ENCODE data around the gene QARS1.

Gene QARS1

GRCh38 chr3:49111347-49111746 lies 6.8 kb upstream of the QARS1 start:
- ChIA-PET CTCF (interaction anchor here (1.9 kb wide), 1 partner anchor 16 kb away, joined by 5 read pairs; no protein-coding TSS in a partner anchor), POLR2A (interaction anchor here (0.6 kb wide), 1 partner anchor 73 kb away, joined by 4 read pairs; no protein-coding TSS in a partner anchor)

GRCh38 chr3:49110780-49111179 lies 6.2 kb upstream of the QARS1 start:
- ChIA-PET CTCF (interaction anchor here (1.9 kb wide), 1 partner anchor 15 kb away, joined by 5 read pairs; no protein-coding TSS in a partner anchor), POLR2A (interaction anchor here (0.6 kb wide), 1 partner anchor 74 kb away, joined by 4 read pairs; no protein-coding TSS in a partner anchor)
- Histone ChIP-seq H3K27ac (ENCODE audit: insufficient read depth in 1 of 2, low read depth in 1 of 2, low read length in 2 of 2, poor library complexity in 1 of 2, severe bottlenecking in 2 of 2) (no peak overlapping the region), H3K4me1 (ENCODE audit: control extremely low read depth in 1 of 4, control insufficient read depth in 4 of 4, insufficient read depth in 4 of 4, low read length in 3 of 4) (peaks cover 0 to 3% (median 1%) of the 10 kb centered on the region in 4 experiments), H3K4me3 (ENCODE audit: control insufficient read depth in 1 of 7, extremely low read depth in 1 of 7, insufficient read depth in 4 of 7, low read depth in 2 of 7, low read length in 6 of 7) (no peak overlapping the region), H3K9me3 (ENCODE audit: control extremely low read depth in 1 of 5, control insufficient read depth in 4 of 5, insufficient read depth in 2 of 5, low read depth in 1 of 5, low read length in 4 of 5) (no peaks in the 10 kb centered on the region), H3K36me3 (ENCODE audit: control insufficient read depth in 4 of 4, insufficient read depth in 4 of 4, low read length in 3 of 4) (peaks cover 11 to 85% (median 70%) of the 10 kb centered on the region in 4 experiments), H3K27me3 (replicated peaks in 2 of 5; ENCODE audit: control insufficient read depth in 4 of 5, insufficient read depth in 5 of 5, low read length in 4 of 5) (no peaks in the 10 kb centered on the region)
- 90% methylated on average over 11 of the region's 13 CpGs for WGBS (ENCODE audit: insufficient coverage)
- no peak for DNase-seq

More at GRCh38 chr3:49111347-49111746, 6.8 kb upstream of the QARS1 start:
- no peaks in the 10 kb centered on the region for H3K4me1 ChIP-seq (ENCODE audit: control extremely low read depth in 1 of 4, control insufficient read depth in 4 of 4, insufficient read depth in 4 of 4, low read length in 3 of 4)
- DNase-seq, result no peak
- H3K27ac ChIP-seq (ENCODE audit: insufficient read depth in 1 of 2, low read depth in 1 of 2, low read length in 2 of 2, poor library complexity in 1 of 2, severe bottlenecking in 2 of 2), result no peak overlapping the region
- no peak overlapping the region for H3K4me3 ChIP-seq (ENCODE audit: control insufficient read depth in 1 of 7, extremely low read depth in 1 of 7, insufficient read depth in 4 of 7, low read depth in 2 of 7, low read length in 6 of 7)
- H3K9me3 ChIP-seq (ENCODE audit: control extremely low read depth in 1 of 5, control insufficient read depth in 4 of 5, insufficient read depth in 2 of 5, low read depth in 1 of 5, low read length in 4 of 5), result no peaks in the 10 kb centered on the region
- peaks cover 11 to 89% (median 74%) of the 10 kb centered on the region in 4 experiments for H3K36me3 ChIP-seq (ENCODE audit: control insufficient read depth in 4 of 4, insufficient read depth in 4 of 4, low read length in 3 of 4)
- 96% methylated on average over 6 of the region's 6 CpGs for WGBS (ENCODE audit: insufficient coverage)
- H3K27me3 ChIP-seq (replicated peaks in 2 of 5; ENCODE audit: control insufficient read depth in 4 of 5, insufficient read depth in 5 of 5, low read length in 4 of 5), result no peaks in the 10 kb centered on the region

GRCh38 chr3:49108346-49108745 lies 3.8 kb upstream of the QARS1 start:
- Histone ChIP-seq H3K27ac (ENCODE audit: insufficient read depth in 1 of 2, low read depth in 1 of 2, low read length in 2 of 2, poor library complexity in 1 of 2, severe bottlenecking in 2 of 2) (no peak overlapping the region), H3K4me3 (ENCODE audit: control insufficient read depth in 1 of 7, extremely low read depth in 1 of 7, insufficient read depth in 4 of 7, low read depth in 2 of 7, low read length in 6 of 7) (no peak overlapping the region), H3K36me3 (ENCODE audit: control insufficient read depth in 4 of 4, insufficient read depth in 4 of 4, low read length in 3 of 4) (peaks cover 0 to 65% (median 47%) of the 10 kb centered on the region in 4 experiments), H3K9me3 (ENCODE audit: control extremely low read depth in 1 of 5, control insufficient read depth in 4 of 5, insufficient read depth in 2 of 5, low read depth in 1 of 5, low read length in 4 of 5) (no peaks in the 10 kb centered on the region), H3K4me1 (ENCODE audit: control extremely low read depth in 1 of 4, control insufficient read depth in 4 of 4, insufficient read depth in 4 of 4, low read length in 3 of 4) (peaks cover 3 to 22% (median 19%) of the 10 kb centered on the region in 4 experiments), H3K27me3 (replicated peaks in 2 of 5; ENCODE audit: control insufficient read depth in 4 of 5, insufficient read depth in 5 of 5, low read length in 4 of 5) (no peaks in the 10 kb centered on the region)
- CTCF ChIA-PET, result interaction anchor here (7.2 kb wide), 1 partner anchor 13 kb away, joined by 41 read pairs; the partner anchor contains the start of gene QRICH1
- POLR2A ChIA-PET, result no interaction called here
- 92% methylated on average over 8 of the region's 14 CpGs for WGBS (ENCODE audit: insufficient coverage)
- DNase-seq, result no peak

DNA sequence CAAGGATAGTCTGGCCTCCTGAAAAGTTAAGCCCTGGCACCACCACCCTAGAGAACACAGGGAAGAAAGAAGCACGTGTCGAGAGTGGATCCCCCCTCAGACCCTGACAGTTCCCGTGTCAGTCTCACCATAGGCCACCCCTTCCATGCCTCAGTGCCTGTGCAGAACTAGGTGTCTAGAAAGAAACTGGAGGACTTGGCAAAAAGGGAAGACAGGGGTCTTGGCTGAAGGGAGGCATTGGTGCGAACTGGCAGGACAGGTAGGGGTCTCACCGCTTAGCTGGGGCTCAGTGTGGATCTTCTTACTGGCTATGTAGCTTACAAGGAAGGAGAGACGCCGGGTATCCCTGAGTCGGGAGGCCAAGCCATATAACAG lies 518 bp downstream of the QARS1 start:
- ChIA-PET POLR2A (interaction anchor here (0.9 to 2.2 kb wide), 3 partner anchors 10 to 83 kb away, joined by 4 to 7 read pairs (median 6); partner anchors contain the start of genes NDUFAF3 and QRICH1), CTCF (interaction anchor here (1.3 to 7.2 kb wide), 2 partner anchors 9 to 16 kb away, joined by 4 to 41 read pairs; partner anchors contain the start of genes QRICH1 and USP19)
- no peak for DNase-seq
- H3K4me1 ChIP-seq (ENCODE audit: control extremely low read depth in 1 of 4, control insufficient read depth in 4 of 4, insufficient read depth in 4 of 4, low read length in 3 of 4), result peaks cover 3 to 27% (median 21%) of the 10 kb centered on the region in 4 experiments
- H3K27me3 ChIP-seq (replicated peaks in 2 of 5; ENCODE audit: control insufficient read depth in 4 of 5, insufficient read depth in 5 of 5, low read length in 4 of 5), result no peaks in the 10 kb centered on the region
- 0% methylated on average over 2 of the region's 8 CpGs for WGBS (ENCODE audit: insufficient coverage)
- H3K9me3 ChIP-seq (ENCODE audit: control extremely low read depth in 1 of 5, control insufficient read depth in 4 of 5, insufficient read depth in 2 of 5, low read depth in 1 of 5, low read length in 4 of 5), result no peaks in the 10 kb centered on the region
- H3K4me3 ChIP-seq (ENCODE audit: control insufficient read depth in 1 of 7, extremely low read depth in 1 of 7, insufficient read depth in 4 of 7, low read depth in 2 of 7, low read length in 6 of 7), result peak overlapping the region; percentile 83 to 97 (median 91)
- H3K36me3 ChIP-seq (ENCODE audit: control insufficient read depth in 4 of 4, insufficient read depth in 4 of 4, low read length in 3 of 4), result peaks cover 6 to 64% (median 39%) of the 10 kb centered on the region in 4 experiments
- peak overlapping the region; percentile 68 to 84 for H3K27ac ChIP-seq (ENCODE audit: insufficient read depth in 1 of 2, low read depth in 1 of 2, low read length in 2 of 2, poor library complexity in 1 of 2, severe bottlenecking in 2 of 2)

DNA sequence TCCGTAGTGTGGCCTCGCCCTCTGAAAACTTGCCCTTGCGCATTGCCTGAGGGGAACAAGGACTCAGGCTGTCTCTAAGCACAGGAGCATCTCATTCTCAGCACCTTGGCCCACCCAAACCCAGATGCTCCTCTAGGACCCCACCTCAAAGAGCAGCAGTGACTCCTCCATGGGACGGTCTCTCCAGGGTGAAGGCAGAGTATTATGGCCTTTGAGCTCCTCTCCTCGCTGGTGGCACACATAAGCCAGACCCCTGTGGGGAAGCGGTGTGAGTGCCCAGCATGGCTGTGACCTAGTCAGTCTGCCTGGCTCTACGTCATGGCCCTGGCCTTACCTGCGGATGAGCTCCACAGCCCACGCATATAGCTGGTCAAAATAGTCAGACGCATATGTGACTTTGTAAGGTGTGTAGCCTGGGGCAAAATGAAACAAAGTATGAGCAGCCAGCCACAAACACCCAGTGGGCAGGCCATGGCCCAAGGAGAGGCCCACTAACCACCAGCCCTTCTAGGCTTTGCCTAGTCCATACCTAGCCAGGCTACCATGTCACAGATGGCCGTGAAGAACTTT lies 4.4 kb downstream of the QARS1 start:
- CTCF ChIA-PET, result interaction anchor here (0.7 to 1.4 kb wide), 4 partner anchors 16 to 115 kb away, joined by 3 to 4 read pairs (median 3); partner anchors contain the start of gene USP19
- POLR2A ChIA-PET, result no interaction called here
- WGBS (ENCODE audit: insufficient coverage), result 95% methylated on average over 11 of the region's 11 CpGs

GRCh38 chr3:49098910-49099630 lies 5.5 kb downstream of the QARS1 start:
- CTCF ChIA-PET, result interaction anchor here (1.4 kb wide), 1 partner anchor 114 kb away, joined by 3 read pairs; no protein-coding TSS in a partner anchor
- H3K27me3 ChIP-seq (replicated peaks in 2 of 5; ENCODE audit: control insufficient read depth in 4 of 5, insufficient read depth in 5 of 5, low read length in 4 of 5), result no peaks in the 10 kb centered on the region
- peaks cover 0 to 20% (median 18%) of the 10 kb centered on the region in 4 experiments for H3K4me1 ChIP-seq (ENCODE audit: control extremely low read depth in 1 of 4, control insufficient read depth in 4 of 4, insufficient read depth in 4 of 4, low read length in 3 of 4)
- no peak for DNase-seq
- POLR2A ChIA-PET, result no interaction called here
- no peak overlapping the region for H3K4me3 ChIP-seq (ENCODE audit: control insufficient read depth in 1 of 7, extremely low read depth in 1 of 7, insufficient read depth in 4 of 7, low read depth in 2 of 7, low read length in 6 of 7)
- WGBS (ENCODE audit: insufficient coverage), result 95% methylated on average over 8 of the region's 13 CpGs
- peaks cover 6 to 65% (median 49%) of the 10 kb centered on the region in 4 experiments for H3K36me3 ChIP-seq (ENCODE audit: control insufficient read depth in 4 of 4, insufficient read depth in 4 of 4, low read length in 3 of 4)
- no peaks in the 10 kb centered on the region for H3K9me3 ChIP-seq (ENCODE audit: control extremely low read depth in 1 of 5, control insufficient read depth in 4 of 5, insufficient read depth in 2 of 5, low read depth in 1 of 5, low read length in 4 of 5)
- no peak overlapping the region for H3K27ac ChIP-seq (ENCODE audit: insufficient read depth in 1 of 2, low read depth in 1 of 2, low read length in 2 of 2, poor library complexity in 1 of 2, severe bottlenecking in 2 of 2)

More for the DNA sequence above, 4.4 kb downstream of the QARS1 start:
- peaks cover 0 to 21% (median 14%) of the 10 kb centered on the region in 4 experiments for H3K4me1 ChIP-seq (ENCODE audit: control extremely low read depth in 1 of 4, control insufficient read depth in 4 of 4, insufficient read depth in 4 of 4, low read length in 3 of 4)
- no peak overlapping the region for H3K27ac ChIP-seq (ENCODE audit: insufficient read depth in 1 of 2, low read depth in 1 of 2, low read length in 2 of 2, poor library complexity in 1 of 2, severe bottlenecking in 2 of 2)
- peaks cover 6 to 65% (median 49%) of the 10 kb centered on the region in 4 experiments for H3K36me3 ChIP-seq (ENCODE audit: control insufficient read depth in 4 of 4, insufficient read depth in 4 of 4, low read length in 3 of 4)
- DNase-seq, result no peak
- no peak overlapping the region for H3K4me3 ChIP-seq (ENCODE audit: control insufficient read depth in 1 of 7, extremely low read depth in 1 of 7, insufficient read depth in 4 of 7, low read depth in 2 of 7, low read length in 6 of 7)
- no peaks in the 10 kb centered on the region for H3K27me3 ChIP-seq (replicated peaks in 2 of 5; ENCODE audit: control insufficient read depth in 4 of 5, insufficient read depth in 5 of 5, low read length in 4 of 5)
- H3K9me3 ChIP-seq (ENCODE audit: control extremely low read depth in 1 of 5, control insufficient read depth in 4 of 5, insufficient read depth in 2 of 5, low read depth in 1 of 5, low read length in 4 of 5), result no peaks in the 10 kb centered on the region
